HepG2 (cell line): ENCODE measurements around the gene CD300LF. TPM values are rescaled to one million over a fixed set of nuclear protein-coding genes. Genes with fewer than 3 reads are reported as not detected.

ENCODE experiments used
- ATAC-seq: fragments of 200-7000 bp; cut with Tn5 transposase; 3 replicates; pipeline ENCODE4 v1.9.1; 2020; ENCODE audit warnings: mild to moderate bottlenecking, moderate library complexity
- BruUV-seq: library from RNA; stranded (reverse); fragments of 400-500 nt; replicated peaks from 2 replicates; lab custom pipeline; 2021; lab: Mats Ljungman, UMichigan
- CTCF ChIA-PET: fragments of 300-600 bp; formaldehyde crosslinking; extraction: SDS; loops from one replicate; lab custom pipeline; 2021; ENCODE audit warnings: low total read pairs, inconsistent platforms, low intra/inter-chr PET ratio; lab: Yijun Ruan, JAX
- POLR2A ChIA-PET: fragments of 350-600 bp; sonication (Branson Sonifier 250); formaldehyde crosslinking; loops from one replicate; lab custom pipeline; 2020; ENCODE audit warnings: antibody characterized with exemption, inconsistent platforms; lab: Yijun Ruan, JAX
- DNase-seq: peaks from one replicate; pipeline ENCODE4 v3.0.0-alpha.2; 2015; ENCODE audit warnings: low spot score
- FAIRE-seq: peaks from 3 replicates; lab custom pipeline; 2011; peaks lifted over from hg19 to GRCh38; lab: Jason Lieb, UNC
- H2AFZ ChIP-seq: one replicate; pipeline ENCODE4 v1.6.1; 2011; ENCODE audit warnings: low read length, inconsistent platforms
- H3K27ac ChIP-seq: fragments of 300-600 bp; 3 replicates; pipeline ENCODE4 v1.8.0; 2011; ENCODE audit warnings: mixed run types, mild to moderate bottlenecking, mixed read lengths, low read length, inconsistent platforms; ENCODE audit not compliant: insufficient read depth; ENCODE audit errors: extremely low read length
- H3K27me3 ChIP-seq, 2 experiments: fragments of 200-600 bp in 1 of 2; 2 replicates in 1 of 2; 3 replicates in 1 of 2; pipeline versions ENCODE4 v1.6.0 to v1.8.0; 2011; ENCODE audit warnings: low read length in 2 of 2, mild to moderate bottlenecking in 2 of 2, moderate library complexity in 2 of 2, inconsistent platforms in 1 of 2; ENCODE audit not compliant: insufficient read depth in 2 of 2, control insufficient read depth in 1 of 2
- H3K36me3 ChIP-seq, 2 experiments: fragments of 200-600 bp in 1 of 2; replicated peaks in 1 of 2; 2 replicates in 1 of 2; 3 replicates in 1 of 2; pipeline versions ENCODE4 v1.5.1 to v1.8.0; 2011; ENCODE audit warnings: low read length in 2 of 2, inconsistent platforms in 1 of 2; ENCODE audit not compliant: insufficient read depth in 2 of 2, control insufficient read depth in 1 of 2
- H3K4me1 ChIP-seq: 2 replicates; pipeline ENCODE4 v1.5.1; 2012; ENCODE audit warnings: low read length, inconsistent platforms; ENCODE audit not compliant: insufficient read depth
- H3K4me2 ChIP-seq: 2 replicates; pipeline ENCODE4 v1.6.0; 2011; ENCODE audit warnings: low read depth, low read length, inconsistent platforms
- H3K4me3 ChIP-seq, 3 experiments: fragments of 200-600 bp in 1 of 3; sonication (generic), shearing (Covaris generic) in 1 of 3; replicated peaks in 1 of 3; 2 replicates each; pipeline ENCODE4 v1.5.1; 2011 to 2016; ENCODE audit warnings: low read length in 3 of 3, inconsistent platforms in 2 of 3, low read depth in 2 of 3, mild to moderate bottlenecking in 2 of 3, control low read depth in 1 of 3, mixed read lengths in 1 of 3; ENCODE audit not compliant: insufficient read depth in 1 of 3
- H3K79me2 ChIP-seq: one replicate; pipeline ENCODE4 v1.6.1; 2011; ENCODE audit warnings: low read length, inconsistent platforms; ENCODE audit not compliant: insufficient read depth
- H3K9ac ChIP-seq: 2 replicates; pipeline ENCODE4 v1.6.0; 2011; ENCODE audit warnings: mild to moderate bottlenecking, low read depth, low read length, inconsistent platforms; ENCODE audit not compliant: insufficient read depth
- H3K9me3 ChIP-seq: 2 replicates; pipeline ENCODE4 v1.5.1; 2012; ENCODE audit warnings: mild to moderate bottlenecking, low read length
- H4K20me1 ChIP-seq: 2 replicates; pipeline ENCODE4 v1.6.0; 2011; ENCODE audit warnings: inconsistent platforms, mild to moderate bottlenecking, low read length, moderate library complexity; ENCODE audit not compliant: insufficient read depth
- IRX3 ChIP-seq: sonication (generic); formaldehyde crosslinking; IDR thresholded peaks from 2 replicates; pipeline ENCODE4 v1.8.1; 2023; ENCODE audit warnings: mild to moderate bottlenecking, low read depth, missing genetic modification reagents, borderline replicate concordance
- ISL2 ChIP-seq: sonication (generic); formaldehyde crosslinking; IDR thresholded peaks from 2 replicates; pipeline ENCODE4 v1.5.0; 2020; ENCODE audit warnings: missing genetic modification reagents
- KDM5B ChIP-seq: sonication (generic); formaldehyde crosslinking; IDR thresholded peaks from 2 replicates; pipeline ENCODE4 v1.4.0; 2020; ENCODE audit warnings: missing genetic modification reagents, mild to moderate bottlenecking, borderline replicate concordance
- MTA1 ChIP-seq: sonication (generic); formaldehyde crosslinking; IDR thresholded peaks from 2 replicates; pipeline ENCODE4 v1.4.0; 2020; ENCODE audit warnings: missing genetic modification reagents, mild to moderate bottlenecking, borderline replicate concordance
- PHF5A ChIP-seq: IDR thresholded peaks from one replicate; pipeline ENCODE4 v1.6.1; 2018; ENCODE audit warnings: low read depth, missing genetic modification reagents; ENCODE audit not compliant: unreplicated experiment
- POLR2A ChIP-seq, 2 experiments: IDR thresholded peaks; 2 replicates each; pipeline ENCODE4 v1.6.1; 2011; ENCODE audit warnings: low read depth in 2 of 2, low read length in 2 of 2, mild to moderate bottlenecking in 1 of 2, moderate library complexity in 1 of 2; ENCODE audit not compliant: insufficient read depth in 1 of 2
- RNF2 ChIP-seq: fragments of 450-650 bp; conservative IDR thresholded peaks from 2 replicates; pipeline ENCODE4 v1.6.1; 2016; ENCODE audit warnings: low read depth
- SNAPC2 ChIP-seq: sonication (generic); formaldehyde crosslinking; IDR thresholded peaks from 2 replicates; pipeline ENCODE4 v1.8.1; 2022; ENCODE audit warnings: mild to moderate bottlenecking, missing genetic modification reagents
- SOX6 ChIP-seq, 2 experiments: fragments of 450-650 bp in 1 of 2; sonication (generic) in 1 of 2; formaldehyde crosslinking in 1 of 2; IDR thresholded peaks; 2 replicates each; pipeline versions ENCODE4 v1.4.0 to v1.6.1; 2017 to 2020; ENCODE audit warnings: antibody characterized with exemption in 1 of 2, mild to moderate bottlenecking in 1 of 2, missing genetic modification reagents in 1 of 2
- SRY ChIP-seq: sonication (generic); formaldehyde crosslinking; IDR thresholded peaks from 2 replicates; pipeline ENCODE4 v1.8.0; 2022; ENCODE audit warnings: mild to moderate bottlenecking, missing genetic modification reagents
- TBL1XR1 ChIP-seq: fragments of 150-350 bp; IDR thresholded peaks from 2 replicates; pipeline ENCODE4 v1.6.1; 2014; ENCODE audit warnings: borderline replicate concordance, low read length; ENCODE audit not compliant: partially characterized antibody
- TRIM22 ChIP-seq: fragments of 450-650 bp; IDR thresholded peaks from 2 replicates; pipeline ENCODE4 v1.6.1; 2017
- ZNF367 ChIP-seq: sonication (generic); formaldehyde crosslinking; IDR thresholded peaks from 2 replicates; pipeline ENCODE4 v1.4.0; 2020; ENCODE audit warnings: missing genetic modification reagents, borderline replicate concordance
- WGBS: methylation state at CpG from one replicate; pipeline ENCODE4 v1.1.6; 2017; ENCODE audit warnings: low lambda C conversion rate; 5-methylcytosine and 5-hydroxymethylcytosine counted together
- in situ Hi-C: cut with HindIII; loops from 2 replicates; pipeline ENCODE4 v1.10.0; 2017; ENCODE audit warnings: low pct_unique_long_range_greater_than_20kb; ENCODE audit not compliant: extremely low pct_ligation_motif_present
- intact Hi-C: fragments of 100-400 bp; cut with micrococcal nuclease; formaldehyde crosslinking; loops from one replicate; pipeline ENCODE4 v1.10.0; 2022; ENCODE audit not compliant: unreplicated experiment
- polyA plus RNA-seq, 8 experiments: library from polyadenylated mRNA; depleted of rRNA in 3 of 8; stranded (reverse) in 7 of 8; unstranded in 1 of 8; fragments of >200 nt; fragmentation: Illumina TruSeq in 4 of 8; extraction: Trizol in 4 of 8; gene quantifications; 2 replicates each; pipeline versions ENCODE4 v1.2.1 to v1.2.3, GENCODE V29; 2011 to 2016; ENCODE audit warnings: low read depth in 4 of 8, missing spikeins in 1 of 8, mixed read lengths in 1 of 8; ENCODE audit not compliant: insufficient read depth in 1 of 8
- total RNA-seq, 5 experiments: library from RNA; depleted of rRNA; stranded (reverse); fragments of >200 nt; fragmentation: Illumina TruSeq; extraction: Trizol; gene quantifications; 2 replicates each; pipeline ENCODE4 v1.2.3, GENCODE V29; 2016; ENCODE audit warnings: low read depth in 1 of 5

CD300LF gene
- total and polyA plus RNA-seq, 2 of the 13 experiments (the other 11 are each of a cell fraction or from before 2014, with no cell fraction given): not detected

- intact Hi-C loops (no loop called here), in situ Hi-C loops (no loop called here)
- Histone ChIP-seq H3K4me2 (no peak overlapping the region), H3K4me1 (no peaks in the 10 kb centered on the region), H3K79me2 (no peaks in the 10 kb centered on the region), H3K27ac (no peak overlapping the region), H3K4me3 (no peak overlapping the region), H3K9me3 (no peaks in the 10 kb centered on the region), H2AFZ (no peak overlapping the region), H3K27me3 (peaks cover 6 to 54% of the 10 kb centered on the region in 2 experiments; a peak in 4 of 5 replicates), H3K9ac (no peak overlapping the region), H3K36me3 (no peaks in the 10 kb centered on the region), H4K20me1 (no peaks in the 10 kb centered on the region)
- BruUV-seq: no TSS peak
- TF ChIP-seq SRY (CRISPR knock-in tag) (no peak), TRIM22 (no peak), RNF2 (no peak), POLR2A (IDR thresholded peaks at IDR 0.05; ENCODE audit: insufficient read depth in 1 of 2, low read depth in 2 of 2, low read length in 2 of 2) (no peak), TBL1XR1 (no peak), SNAPC2 (CRISPR knock-in tag) (no peak), PHF5A (no peak), KDM5B (CRISPR knock-in tag) (no peak), ISL2 (CRISPR knock-in tag) (no peak), SOX6 (IDR thresholded peaks at IDR 0.05) (no peak), SOX6 (CRISPR knock-in tag; IDR thresholded peaks at IDR 0.05) (no peak), ZNF367 (CRISPR knock-in tag) (no peak), MTA1 (CRISPR knock-in tag) (no peak), IRX3 (CRISPR knock-in tag) (no peak)
- FAIRE-seq: no peak
- 2% methylated on average over 2 of the region's 2 CpGs for WGBS
- ChIA-PET POLR2A (no interaction called here), CTCF (no interaction called here)
- ATAC-seq: no peak
- DNase-seq: no peak
Observed at GRCh38 chr17:74645010-74645409, 67.7 kb downstream of the CD300LF start.
